GM21360 (cell line): Measurements from ENCODE around the gene FLOT2.
"Not testable (repeated sequence)": the region's sequence is repeated elsewhere in the genome, so short reads cannot be mapped to it uniquely, and the experiment has no call there.

Experiments used
- ATAC-seq: cut with Tn5 transposase; IDR thresholded peaks from one replicate; pipeline ENCODE4 v1.9.1; 2021; ENCODE audit warnings: mild to moderate bottlenecking, moderate library complexity; ENCODE audit not compliant: unreplicated experiment

The FLOT2 gene

GRCh38 chr17:28877150-28877711, 20.3 kb downstream of the FLOT2 start:
- not testable (repeated sequence) for ATAC-seq

GRCh38 chr17:28875848-28876550, 21.5 kb downstream of the FLOT2 start:
- ATAC-seq = no peak

- ATAC-seq = no peak
These were observed 22.8 kb downstream of the FLOT2 start for GRCh38 chr17:28874750-28875149.

GRCh38 chr17:28873839-28874238, 23.7 kb downstream of the FLOT2 start:
- no peak for ATAC-seq

GRCh38 chr17:28871056-28871579, 26.4 kb downstream of the FLOT2 start:
- peak; percentile 81 for ATAC-seq

- ATAC-seq = no peak
These were observed 30.3 kb downstream of the FLOT2 start for GRCh38 chr17:28867276-28867675.

GRCh38 chr17:28865946-28866752, 31.4 kb downstream of the FLOT2 start:
- no peak for ATAC-seq

- ATAC-seq = no peak
These were observed 32.3 kb downstream of the FLOT2 start for GRCh38 chr17:28864991-28865849.

- no peak for ATAC-seq
These were observed 33.6 kb downstream of the FLOT2 start for GRCh38 chr17:28863953-28864352.

- no peak for ATAC-seq
These were observed 35.0 kb downstream of the FLOT2 start for GRCh38 chr17:28862561-28862960.

GRCh38 chr17:28861393-28862203, 35.9 kb downstream of the FLOT2 start:
- ATAC-seq = no peak

- no peak for ATAC-seq
These were observed 37.1 kb downstream of the FLOT2 start for GRCh38 chr17:28860363-28860808.

GRCh38 chr17:28858801-28859355, 38.7 kb downstream of the FLOT2 start:
- ATAC-seq = no peak

GRCh38 chr17:28857905-28858800, 39.4 kb downstream of the FLOT2 start:
- ATAC-seq = no peak

GRCh38 chr17:28856028-28856574, 41.4 kb downstream of the FLOT2 start:
- no peak for ATAC-seq

GRCh38 chr17:28855336-28855679, 42.2 kb downstream of the FLOT2 start:
- no peak for ATAC-seq

GRCh38 chr17:28854457-28855335, 42.8 kb downstream of the FLOT2 start, which contains the start of gene ERAL1:
ERAL1 (plus strand) TSS chr17:28855016; CDS start chr17:28855035, 19 bp downstream.
- ATAC-seq = peak; percentile 80
